HG03159 (cell line): ENCODE measurements around the gene COL18A1.

Experiments used
- ATAC-seq: cut with Tn5 transposase; IDR thresholded peaks from one replicate; pipeline ENCODE4 v1.9.1; 2021; ENCODE audit warnings: mild to moderate bottlenecking, moderate library complexity; ENCODE audit not compliant: unreplicated experiment

COL18A1 gene

GRCh38 chr21:45381865-45382696, 22.9 kb upstream of the COL18A1 start:
- ATAC-seq: no peak

- no peak for ATAC-seq
Measured at GRCh38 chr21:45382697-45382997, 22.3 kb upstream of the COL18A1 start.

GRCh38 chr21:45383111-45383614, 21.8 kb upstream of the COL18A1 start:
- ATAC-seq: no peak

- no peak for ATAC-seq
Measured at GRCh38 chr21:45383615-45384201, 21.3 kb upstream of the COL18A1 start.

GRCh38 chr21:45384656-45385548, 20.1 kb upstream of the COL18A1 start:
- ATAC-seq: no peak

- no peak for ATAC-seq
Measured at GRCh38 chr21:45385549-45386050, 19.4 kb upstream of the COL18A1 start.

GRCh38 chr21:45386336-45386727, 18.6 kb upstream of the COL18A1 start:
- no peak for ATAC-seq

- ATAC-seq: no peak
Measured at GRCh38 chr21:45386728-45387371, 18.1 kb upstream of the COL18A1 start.

- no peak for ATAC-seq
Measured at GRCh38 chr21:45387506-45387905, 17.5 kb upstream of the COL18A1 start.

- ATAC-seq: no peak
Measured at GRCh38 chr21:45388011-45388521, 16.9 kb upstream of the COL18A1 start.

GRCh38 chr21:45388611-45389296, 16.2 kb upstream of the COL18A1 start:
- no peak for ATAC-seq

GRCh38 chr21:45390121-45390751, 14.7 kb upstream of the COL18A1 start:
- ATAC-seq: no peak

- ATAC-seq: no peak
Measured at GRCh38 chr21:45390831-45391742, 13.9 kb upstream of the COL18A1 start.

GRCh38 chr21:45391743-45392572, 13.0 kb upstream of the COL18A1 start:
- ATAC-seq: no peak

GRCh38 chr21:45392573-45392971, 12.4 kb upstream of the COL18A1 start:
- no peak for ATAC-seq

GRCh38 chr21:45393021-45393420, 11.9 kb upstream of the COL18A1 start:
- ATAC-seq: no peak

- no peak for ATAC-seq
Measured at GRCh38 chr21:45393833-45394638, 10.9 kb upstream of the COL18A1 start.
